ENCODE measurements around the gene MCTP1.

The MCTP1 gene

DNA sequence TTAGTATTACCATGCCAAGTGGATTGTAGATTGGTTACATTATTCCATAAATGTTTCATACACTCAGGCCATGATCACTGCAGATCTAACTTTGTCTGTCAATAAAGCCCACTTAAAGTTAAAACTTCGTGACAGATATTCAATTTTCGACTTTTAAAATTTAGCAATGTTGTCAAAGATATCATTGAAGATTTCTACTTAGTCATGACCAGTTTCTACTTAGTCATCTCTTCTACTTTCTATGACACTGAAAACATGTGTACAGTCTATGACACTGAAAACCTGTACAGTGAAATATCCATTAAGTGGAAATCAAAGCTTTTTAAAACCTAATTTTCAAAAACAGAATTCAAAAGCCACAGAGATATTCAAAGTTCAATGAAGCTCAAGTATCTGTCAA is 258.2 kb downstream of the MCTP1 start:
- no peak overlapping the region for H2BK5ac ChIP-seq (ENCODE audit: low read length)
- DNase-seq = no peak
- no peaks in the 10 kb centered on the region for H3K36me3 ChIP-seq (ENCODE audit: control insufficient read depth, insufficient read depth, low read length)
- H3K4me3 ChIP-seq (ENCODE audit: low read length) = no peak overlapping the region
- no CpG with 5 or more reads among the region's 2 CpGs for WGBS (ENCODE audit: extremely low coverage, insufficient coverage, low lambda C conversion rate)
- no peak overlapping the region for H3K23ac ChIP-seq (ENCODE audit: low read length)
- no peak overlapping the region for H4K8ac ChIP-seq (ENCODE audit: low read depth, low read length)
- no peaks in the 10 kb centered on the region for H3K27me3 ChIP-seq (ENCODE audit: insufficient read depth, low read length, poor library complexity)
- H3K4ac ChIP-seq (ENCODE audit: low read depth, low read length) = no peak overlapping the region
- no peak overlapping the region for H2BK120ac ChIP-seq (ENCODE audit: low read depth, low read length)
- no peak overlapping the region for H3K4me2 ChIP-seq (ENCODE audit: low read length)
- no peak overlapping the region for H2AK5ac ChIP-seq (ENCODE audit: low read length)
- H3K56ac ChIP-seq (ENCODE audit: low read length) = no peak overlapping the region
- H3K27ac ChIP-seq (ENCODE audit: low read depth, low read length) = no peak overlapping the region
- no peaks in the 10 kb centered on the region for H3K79me2 ChIP-seq (ENCODE audit: control insufficient read depth, insufficient read depth, low read length)
- H3K4me1 ChIP-seq (ENCODE audit: control insufficient read depth, low read depth, low read length) = no peaks in the 10 kb centered on the region
- H3K9ac ChIP-seq (ENCODE audit: low read length) = no peak overlapping the region
- H3K18ac ChIP-seq (ENCODE audit: low read length) = no peak overlapping the region
- no peak overlapping the region for H2BK15ac ChIP-seq (replicated peaks; ENCODE audit: low read depth)
- H4K5ac ChIP-seq (ENCODE audit: low read length) = no peak overlapping the region
- no peaks in the 10 kb centered on the region for H3K79me1 ChIP-seq (ENCODE audit: low read length)

DNA sequence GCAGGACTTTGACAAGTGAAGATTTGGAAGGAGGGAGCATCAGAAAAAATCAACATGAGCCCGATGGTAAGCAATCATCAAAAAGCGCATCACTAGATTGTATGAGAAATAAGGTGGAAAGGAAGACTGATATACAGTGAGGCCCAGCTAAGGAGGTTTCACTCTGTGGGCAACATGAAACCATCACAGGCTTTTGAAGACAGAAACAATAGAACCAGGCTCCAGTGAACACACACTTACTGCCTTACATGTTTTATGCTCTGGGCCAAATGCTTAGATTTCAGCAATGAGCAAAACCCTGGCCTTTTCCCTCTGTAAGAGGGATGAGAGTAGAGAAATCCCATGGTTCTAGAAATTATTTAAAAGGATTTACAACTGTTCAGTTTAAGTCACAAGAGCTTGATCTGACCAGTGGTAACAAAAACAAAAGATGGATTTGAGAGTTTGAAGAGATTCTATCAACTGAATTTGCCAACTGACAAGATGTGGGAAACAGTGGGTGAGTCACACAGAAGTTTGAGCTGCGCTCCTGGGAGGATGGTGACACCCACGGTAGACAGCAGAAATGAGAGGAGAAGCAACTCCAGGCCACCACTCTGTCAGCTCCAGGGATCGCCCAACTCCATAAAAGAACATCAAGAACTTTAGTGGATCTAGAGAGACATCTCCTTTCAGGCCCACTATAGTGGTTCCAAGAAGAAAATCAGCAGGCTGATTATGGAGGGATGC is 261.8 kb downstream of the MCTP1 start:
- no peak overlapping the region for H3K4me2 ChIP-seq (ENCODE audit: low read length)
- no peak overlapping the region for H3K56ac ChIP-seq (ENCODE audit: low read length)
- H2BK15ac ChIP-seq (replicated peaks; ENCODE audit: low read depth) = no peak overlapping the region
- no peak overlapping the region for H3K18ac ChIP-seq (ENCODE audit: low read length)
- no peak overlapping the region for H2BK5ac ChIP-seq (ENCODE audit: low read length)
- H3K79me1 ChIP-seq (ENCODE audit: low read length) = no peaks in the 10 kb centered on the region
- H2BK120ac ChIP-seq (ENCODE audit: low read depth, low read length) = no peak overlapping the region
- DNase-seq = no peak
- H3K79me2 ChIP-seq (ENCODE audit: control insufficient read depth, insufficient read depth, low read length) = no peaks in the 10 kb centered on the region
- H2AK5ac ChIP-seq (ENCODE audit: low read length) = no peak overlapping the region
- H3K36me3 ChIP-seq (ENCODE audit: control insufficient read depth, insufficient read depth, low read length) = no peaks in the 10 kb centered on the region
- no peak overlapping the region for H4K5ac ChIP-seq (ENCODE audit: low read length)
- no peak overlapping the region for H3K4me3 ChIP-seq (ENCODE audit: low read length)
- H3K9ac ChIP-seq (ENCODE audit: low read length) = no peak overlapping the region
- H3K4me1 ChIP-seq (ENCODE audit: control insufficient read depth, low read depth, low read length) = no peaks in the 10 kb centered on the region
- H4K8ac ChIP-seq (ENCODE audit: low read depth, low read length) = no peak overlapping the region
- H3K4ac ChIP-seq (ENCODE audit: low read depth, low read length) = no peak overlapping the region
- no peaks in the 10 kb centered on the region for H3K27me3 ChIP-seq (ENCODE audit: insufficient read depth, low read length, poor library complexity)
- WGBS (ENCODE audit: extremely low coverage, insufficient coverage, low lambda C conversion rate) = no CpG with 5 or more reads among the region's 5 CpGs
- no peak overlapping the region for H3K23ac ChIP-seq (ENCODE audit: low read length)
- H3K27ac ChIP-seq (ENCODE audit: low read depth, low read length) = no peak overlapping the region

DNA sequence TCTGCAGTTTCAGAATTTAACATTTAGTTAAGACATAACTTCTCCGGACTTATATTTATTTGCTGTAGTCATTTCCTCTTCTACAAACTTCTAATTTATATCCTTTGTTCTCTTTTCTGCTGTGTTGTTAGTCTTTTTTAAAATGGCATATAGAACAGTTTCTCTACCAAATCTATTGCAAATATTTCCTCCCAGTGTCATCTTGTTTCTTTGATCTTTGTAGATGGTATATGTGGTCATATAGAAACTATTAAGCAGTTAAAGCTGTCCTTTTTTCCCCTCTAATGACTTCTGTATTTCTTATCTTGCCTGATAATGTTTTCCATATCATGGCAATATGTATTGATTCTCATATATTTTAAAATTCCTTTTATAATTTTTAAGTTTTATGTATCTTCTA is 264.5 kb downstream of the MCTP1 start:
- Histone ChIP-seq H2AK5ac (ENCODE audit: low read length) (no peak overlapping the region), H3K4me1 (ENCODE audit: control insufficient read depth, low read depth, low read length) (no peaks in the 10 kb centered on the region), H4K5ac (ENCODE audit: low read length) (no peak overlapping the region), H3K4me3 (ENCODE audit: low read length) (no peak overlapping the region), H3K56ac (ENCODE audit: low read length) (no peak overlapping the region), H2BK5ac (ENCODE audit: low read length) (no peak overlapping the region), H3K79me1 (ENCODE audit: low read length) (no peaks in the 10 kb centered on the region), H2BK15ac (replicated peaks; ENCODE audit: low read depth) (no peak overlapping the region), H3K9ac (ENCODE audit: low read length) (no peak overlapping the region), H3K4me2 (ENCODE audit: low read length) (no peak overlapping the region), H2BK120ac (ENCODE audit: low read depth, low read length) (no peak overlapping the region), H3K36me3 (ENCODE audit: control insufficient read depth, insufficient read depth, low read length) (no peaks in the 10 kb centered on the region), H3K23ac (ENCODE audit: low read length) (no peak overlapping the region), H3K27ac (ENCODE audit: low read depth, low read length) (no peak overlapping the region), H4K8ac (ENCODE audit: low read depth, low read length) (no peak overlapping the region), H3K27me3 (ENCODE audit: insufficient read depth, low read length, poor library complexity) (no peaks in the 10 kb centered on the region), H3K79me2 (ENCODE audit: control insufficient read depth, insufficient read depth, low read length) (no peaks in the 10 kb centered on the region), H3K18ac (ENCODE audit: low read length) (no peak overlapping the region), H3K4ac (ENCODE audit: low read depth, low read length) (no peak overlapping the region)
- WGBS (ENCODE audit: extremely low coverage, insufficient coverage, low lambda C conversion rate) = no CpG with 5 or more reads among the region's 1 CpG
- no peak for DNase-seq

DNA sequence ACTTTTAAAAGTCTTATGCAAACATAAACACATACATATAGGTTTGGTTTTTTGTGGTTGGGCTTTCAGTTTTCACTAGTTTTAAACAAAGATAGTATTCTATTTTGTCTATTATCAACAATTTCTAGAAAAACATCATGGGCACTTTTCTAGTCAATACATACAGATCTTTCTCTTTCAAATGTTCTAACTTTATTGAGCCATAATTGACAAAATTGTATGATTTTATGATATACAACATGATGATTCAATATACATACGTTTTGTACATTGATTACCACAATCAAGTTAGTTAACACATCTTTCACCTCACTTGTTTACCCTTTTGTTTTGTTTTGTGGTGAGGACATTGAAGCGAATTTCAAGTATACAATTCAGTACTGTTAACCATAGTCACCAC is 265.9 kb downstream of the MCTP1 start:
- Histone ChIP-seq H3K27me3 (ENCODE audit: insufficient read depth, low read length, poor library complexity) (no peaks in the 10 kb centered on the region), H3K56ac (ENCODE audit: low read length) (no peak overlapping the region), H3K79me1 (ENCODE audit: low read length) (no peaks in the 10 kb centered on the region), H3K79me2 (ENCODE audit: control insufficient read depth, insufficient read depth, low read length) (no peaks in the 10 kb centered on the region), H3K18ac (ENCODE audit: low read length) (no peak overlapping the region), H2AK5ac (ENCODE audit: low read length) (no peak overlapping the region), H2BK15ac (replicated peaks; ENCODE audit: low read depth) (no peak overlapping the region), H3K36me3 (ENCODE audit: control insufficient read depth, insufficient read depth, low read length) (no peaks in the 10 kb centered on the region), H3K4ac (ENCODE audit: low read depth, low read length) (no peak overlapping the region), H4K8ac (ENCODE audit: low read depth, low read length) (no peak overlapping the region), H3K27ac (ENCODE audit: low read depth, low read length) (no peak overlapping the region), H3K4me3 (ENCODE audit: low read length) (no peak overlapping the region), H3K4me1 (ENCODE audit: control insufficient read depth, low read depth, low read length) (no peaks in the 10 kb centered on the region), H3K23ac (ENCODE audit: low read length) (no peak overlapping the region), H2BK120ac (ENCODE audit: low read depth, low read length) (no peak overlapping the region), H3K4me2 (ENCODE audit: low read length) (no peak overlapping the region), H2BK5ac (ENCODE audit: low read length) (no peak overlapping the region), H4K5ac (ENCODE audit: low read length) (no peak overlapping the region), H3K9ac (ENCODE audit: low read length) (no peak overlapping the region)
- no CpG with 5 or more reads among the region's 2 CpGs for WGBS (ENCODE audit: extremely low coverage, insufficient coverage, low lambda C conversion rate)
- DNase-seq = no peak

DNA sequence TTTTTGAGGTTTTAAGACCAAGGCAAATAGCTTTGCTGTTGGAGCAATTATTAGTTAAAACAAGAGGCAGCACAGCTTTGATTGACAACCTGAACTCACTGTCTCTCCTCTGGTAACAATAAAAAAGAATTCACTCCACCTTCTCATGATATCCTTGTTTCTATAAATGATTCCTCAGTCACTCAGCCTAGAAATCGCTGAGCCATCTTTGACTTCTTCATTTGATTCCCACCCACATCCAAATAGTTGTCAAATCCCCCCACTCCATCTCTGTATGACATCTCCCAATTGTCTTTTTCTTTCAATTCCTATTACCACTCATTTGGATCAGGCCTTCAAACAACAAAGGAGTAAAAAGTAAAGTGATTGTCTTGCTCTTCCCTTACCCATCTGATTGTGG is 266.4 kb downstream of the MCTP1 start:
- H3K36me3 ChIP-seq (ENCODE audit: control insufficient read depth, insufficient read depth, low read length) = no peaks in the 10 kb centered on the region
- H3K79me1 ChIP-seq (ENCODE audit: low read length) = no peaks in the 10 kb centered on the region

DNA sequence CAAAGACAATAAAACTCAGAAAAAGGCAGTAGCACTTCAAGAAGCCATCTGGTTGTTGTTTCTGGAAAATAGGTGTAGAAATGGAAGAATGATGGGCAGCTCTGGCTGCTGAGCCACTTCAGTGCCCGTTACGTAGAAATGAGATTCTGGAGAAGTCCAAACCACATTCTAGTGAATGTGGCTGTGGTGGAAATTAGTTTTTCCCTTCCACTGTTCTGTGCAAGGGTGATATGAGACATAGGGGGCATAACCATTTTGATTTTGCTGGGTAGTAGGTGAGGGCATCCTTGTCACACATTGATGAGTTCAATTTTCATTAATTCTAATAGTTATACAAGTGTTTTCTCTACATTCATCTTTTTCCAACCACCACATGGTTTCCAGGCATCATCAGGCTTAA is 275.1 kb downstream of the MCTP1 start:
- no peaks in the 10 kb centered on the region for H3K79me1 ChIP-seq (ENCODE audit: low read length)
- no peak overlapping the region for H3K18ac ChIP-seq (ENCODE audit: low read length)
- no peak overlapping the region for H4K8ac ChIP-seq (ENCODE audit: low read depth, low read length)
- no peak overlapping the region for H3K27ac ChIP-seq (ENCODE audit: low read depth, low read length)
- no peak overlapping the region for H2BK5ac ChIP-seq (ENCODE audit: low read length)
- H3K4me2 ChIP-seq (ENCODE audit: low read length) = no peak overlapping the region
- H3K23ac ChIP-seq (ENCODE audit: low read length) = no peak overlapping the region
- no peak overlapping the region for H4K5ac ChIP-seq (ENCODE audit: low read length)
- H2AK5ac ChIP-seq (ENCODE audit: low read length) = no peak overlapping the region
- no peaks in the 10 kb centered on the region for H3K4me1 ChIP-seq (ENCODE audit: control insufficient read depth, low read depth, low read length)
- no peaks in the 10 kb centered on the region for H3K79me2 ChIP-seq (ENCODE audit: control insufficient read depth, insufficient read depth, low read length)
- WGBS (ENCODE audit: extremely low coverage, insufficient coverage, low lambda C conversion rate) = no CpG with 5 or more reads among the region's 2 CpGs
- no peak overlapping the region for H3K4ac ChIP-seq (ENCODE audit: low read depth, low read length)
- H2BK15ac ChIP-seq (replicated peaks; ENCODE audit: low read depth) = no peak overlapping the region
- no peak overlapping the region for H3K4me3 ChIP-seq (ENCODE audit: low read length)
- no peak overlapping the region for H3K9ac ChIP-seq (ENCODE audit: low read length)
- H2BK120ac ChIP-seq (ENCODE audit: low read depth, low read length) = no peak overlapping the region
- H3K36me3 ChIP-seq (ENCODE audit: control insufficient read depth, insufficient read depth, low read length) = no peaks in the 10 kb centered on the region
- DNase-seq = no peak
- no peaks in the 10 kb centered on the region for H3K27me3 ChIP-seq (ENCODE audit: insufficient read depth, low read length, poor library complexity)
- no peak overlapping the region for H3K56ac ChIP-seq (ENCODE audit: low read length)

More for the DNA sequence above, 266.4 kb downstream of the MCTP1 start:
- Histone ChIP-seq H3K27me3 (ENCODE audit: insufficient read depth, low read length, poor library complexity) (no peaks in the 10 kb centered on the region), H3K9ac (ENCODE audit: low read length) (no peak overlapping the region), H3K23ac (ENCODE audit: low read length) (no peak overlapping the region), H2AK5ac (ENCODE audit: low read length) (no peak overlapping the region), H3K56ac (ENCODE audit: low read length) (no peak overlapping the region), H3K79me2 (ENCODE audit: control insufficient read depth, insufficient read depth, low read length) (no peaks in the 10 kb centered on the region), H3K4ac (ENCODE audit: low read depth, low read length) (no peak overlapping the region), H2BK15ac (replicated peaks; ENCODE audit: low read depth) (no peak overlapping the region), H2BK120ac (ENCODE audit: low read depth, low read length) (no peak overlapping the region), H4K8ac (ENCODE audit: low read depth, low read length) (no peak overlapping the region), H2BK5ac (ENCODE audit: low read length) (no peak overlapping the region), H3K4me3 (ENCODE audit: low read length) (no peak overlapping the region), H3K4me1 (ENCODE audit: control insufficient read depth, low read depth, low read length) (no peaks in the 10 kb centered on the region), H3K18ac (ENCODE audit: low read length) (no peak overlapping the region), H3K27ac (ENCODE audit: low read depth, low read length) (no peak overlapping the region), H4K5ac (ENCODE audit: low read length) (no peak overlapping the region), H3K4me2 (ENCODE audit: low read length) (no peak overlapping the region)
- WGBS (ENCODE audit: extremely low coverage, insufficient coverage, low lambda C conversion rate) = no CpG with 5 or more reads among the region's 1 CpG
- DNase-seq = no peak

Data from mesendoderm (in vitro differentiated cells).